ENCODE results near the gene GAREM1. TPM values are rescaled to one million over a fixed set of nuclear protein-coding genes. Genes with fewer than 3 reads are reported as not detected.

GAREM1 gene
- total RNA-seq, 6 donors from 2014 or later = 8.1 to 21.0 (median 13.7) TPM

GRCh38 chr18:32332708-32333107 lies 138.0 kb downstream of the GAREM1 start:
- no peak for ATAC-seq (ENCODE audit: low FRiP score in 2 of 2)
- WGBS, 2 donors = 73 to 90% methylated on average over 5 of the region's 5 CpGs
- Histone ChIP-seq H3K36me3 (no peaks in the 10 kb centered on the region), H3K9me3 (no peaks in the 10 kb centered on the region), H3K27me3 (no peaks in the 10 kb centered on the region), H3K4me1 (peaks cover 0 to 12% (median 0%) of the 10 kb centered on the region in 4 donors), H3K27ac (no peak overlapping the region), H3K4me3 (no peak overlapping the region)
- TF ChIP-seq POLR2A (IDR thresholded peaks at IDR 0.05) (no peak), EP300 (IDR thresholded peaks at IDR 0.05) (no peak), POLR2AphosphoS5 (IDR thresholded peaks at IDR 0.05) (no peak)
- TF ChIP-seq, protein P1, sequence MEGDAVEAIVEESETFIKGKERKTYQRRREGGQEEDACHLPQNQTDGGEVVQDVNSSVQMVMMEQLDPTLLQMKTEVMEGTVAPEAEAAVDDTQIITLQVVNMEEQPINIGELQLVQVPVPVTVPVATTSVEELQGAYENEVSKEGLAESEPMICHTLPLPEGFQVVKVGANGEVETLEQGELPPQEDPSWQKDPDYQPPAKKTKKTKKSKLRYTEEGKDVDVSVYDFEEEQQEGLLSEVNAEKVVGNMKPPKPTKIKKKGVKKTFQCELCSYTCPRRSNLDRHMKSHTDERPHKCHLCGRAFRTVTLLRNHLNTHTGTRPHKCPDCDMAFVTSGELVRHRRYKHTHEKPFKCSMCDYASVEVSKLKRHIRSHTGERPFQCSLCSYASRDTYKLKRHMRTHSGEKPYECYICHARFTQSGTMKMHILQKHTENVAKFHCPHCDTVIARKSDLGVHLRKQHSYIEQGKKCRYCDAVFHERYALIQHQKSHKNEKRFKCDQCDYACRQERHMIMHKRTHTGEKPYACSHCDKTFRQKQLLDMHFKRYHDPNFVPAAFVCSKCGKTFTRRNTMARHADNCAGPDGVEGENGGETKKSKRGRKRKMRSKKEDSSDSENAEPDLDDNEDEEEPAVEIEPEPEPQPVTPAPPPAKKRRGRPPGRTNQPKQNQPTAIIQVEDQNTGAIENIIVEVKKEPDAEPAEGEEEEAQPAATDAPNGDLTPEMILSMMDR (IDR thresholded peaks at IDR 0.05) = no peak
- DNase-seq = no peak

DNA sequence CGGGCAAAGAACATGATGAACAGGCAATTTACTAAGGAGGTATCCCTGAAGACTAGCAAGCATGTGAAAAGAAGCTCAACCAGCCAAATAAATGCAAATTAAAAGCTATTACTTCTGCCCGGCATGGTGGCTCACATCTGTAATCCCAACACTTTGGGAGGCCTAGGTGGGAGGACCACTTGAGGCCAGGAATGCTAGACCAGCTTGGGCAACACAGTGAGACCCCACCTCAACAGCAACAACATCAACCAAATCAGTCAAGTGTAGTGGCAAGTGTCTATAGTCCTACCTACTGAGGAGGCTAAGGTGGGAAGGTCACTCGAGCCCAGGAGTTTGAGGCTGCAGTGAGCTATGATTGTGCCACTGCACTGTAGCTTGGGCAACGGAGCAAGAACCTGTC lies 141.7 kb downstream of the GAREM1 start:
- TF ChIP-seq EP300 (IDR thresholded peaks at IDR 0.05) (no peak), POLR2A (IDR thresholded peaks at IDR 0.05) (no peak), POLR2AphosphoS5 (IDR thresholded peaks at IDR 0.05) (no peak)
- TF ChIP-seq, protein P1 (IDR thresholded peaks at IDR 0.05) = no peak

GRCh38 chr18:32328379-32328778 lies 142.3 kb downstream of the GAREM1 start:
- H3K4me1 ChIP-seq = peaks cover 0 to 5% (median 1%) of the 10 kb centered on the region in 4 donors
- WGBS, 2 donors = 79 to 84% methylated on average over 1 of the region's 1 CpG
- H3K27ac ChIP-seq = no peak overlapping the region
- no peaks in the 10 kb centered on the region for H3K36me3 ChIP-seq
- ATAC-seq (ENCODE audit: low FRiP score in 2 of 2) (no peak), DNase-seq (no peak)
- H3K27me3 ChIP-seq = no peaks in the 10 kb centered on the region
- H3K9me3 ChIP-seq = no peaks in the 10 kb centered on the region
- no peak overlapping the region for H3K4me3 ChIP-seq
- no peak for TF ChIP-seq EP300 (IDR thresholded peaks at IDR 0.05)
- TF ChIP-seq POLR2AphosphoS5 (IDR thresholded peaks at IDR 0.05) = no peak
- TF ChIP-seq POLR2A (IDR thresholded peaks at IDR 0.05) = no peak
- TF ChIP-seq, protein P1 (IDR thresholded peaks at IDR 0.05) = no peak

More for the DNA sequence above, 141.7 kb downstream of the GAREM1 start:
- ATAC-seq (ENCODE audit: low FRiP score in 2 of 2) (no peak), DNase-seq (no peak)
- WGBS, 2 donors = 82 to 92% methylated on average over 4 of the region's 4 CpGs
- Histone ChIP-seq H3K4me3 (no peak overlapping the region), H3K4me1 (peaks cover 0 to 7% (median 2%) of the 10 kb centered on the region in 4 donors), H3K27me3 (no peaks in the 10 kb centered on the region), H3K9me3 (no peaks in the 10 kb centered on the region), H3K36me3 (no peaks in the 10 kb centered on the region), H3K27ac (no peak overlapping the region)

GRCh38 chr18:32326450-32327308 lies 144.0 kb downstream of the GAREM1 start:
- Histone ChIP-seq H3K9me3 (no peaks in the 10 kb centered on the region), H3K4me3 (no peak overlapping the region), H3K27ac (no peak overlapping the region), H3K36me3 (no peaks in the 10 kb centered on the region), H3K27me3 (no peaks in the 10 kb centered on the region), H3K4me1 (peaks cover 0 to 5% (median 0%) of the 10 kb centered on the region in 4 donors)
- no peak for DNase-seq
- ATAC-seq (ENCODE audit: low FRiP score in 2 of 2) = no peak
- no peak for TF ChIP-seq EP300 (IDR thresholded peaks at IDR 0.05)
- TF ChIP-seq, protein P1 (IDR thresholded peaks at IDR 0.05) = no peak
- TF ChIP-seq POLR2A (IDR thresholded peaks at IDR 0.05) = no peak
- no peak for TF ChIP-seq POLR2AphosphoS5 (IDR thresholded peaks at IDR 0.05)
- WGBS, 2 donors = 60 to 68% methylated on average over 3 of the region's 3 CpGs

All from upper lobe of left lung (tissue), 6 donors.